Endodermal cell (in vitro differentiated cells): ENCODE results near the gene ANKRD7. TPM values are rescaled to one million over a fixed set of nuclear protein-coding genes. Genes with fewer than 3 reads are reported as not detected.

Experiments
- DNase-seq: peaks from one replicate; pipeline ENCODE4 v3.0.0-alpha.2; 2017
- H3K27ac ChIP-seq: 2 replicates; pipeline ENCODE4 v1.5.1; 2013; ENCODE audit warnings: mild to moderate bottlenecking, low read depth, low read length, moderate library complexity
- H3K27me3 ChIP-seq: 2 replicates; pipeline ENCODE4 v1.6.1; 2013; ENCODE audit warnings: mild to moderate bottlenecking, low read length, moderate library complexity; ENCODE audit not compliant: insufficient read depth, control insufficient read depth, poor library complexity, severe bottlenecking
- H3K36me3 ChIP-seq: 2 replicates; pipeline ENCODE4 v1.7.0; 2013; ENCODE audit warnings: mild to moderate bottlenecking, low read length, moderate library complexity; ENCODE audit not compliant: control insufficient read depth, insufficient read depth
- H3K4me1 ChIP-seq: one replicate; pipeline ENCODE4 v1.7.0; 2013; ENCODE audit warnings: low read length; ENCODE audit not compliant: control insufficient read depth, insufficient read depth
- H3K4me3 ChIP-seq: 2 replicates; pipeline ENCODE4 v1.5.1; 2013; ENCODE audit warnings: mild to moderate bottlenecking, low read length, moderate library complexity
- H3K9ac ChIP-seq: 2 replicates; pipeline ENCODE4 v1.6.1; 2013; ENCODE audit warnings: mild to moderate bottlenecking, low read length, moderate library complexity; ENCODE audit not compliant: poor library complexity, severe bottlenecking; ENCODE audit errors: extremely low read depth
- H3K9me3 ChIP-seq: 2 replicates; pipeline ENCODE4 v1.6.1; 2013; ENCODE audit warnings: mild to moderate bottlenecking, low read length, moderate library complexity; ENCODE audit not compliant: control insufficient read depth
- H3K27ac Mint-ChIP-seq: 2 replicates; pipeline ENCODE4 v1.8.0; 2020; ENCODE audit warnings: mixed read lengths
- H3K27me3 Mint-ChIP-seq: 2 replicates; pipeline ENCODE4 v1.8.0; 2021; ENCODE audit warnings: mild to moderate bottlenecking, mixed read lengths; ENCODE audit not compliant: insufficient read depth
- H3K36me3 Mint-ChIP-seq: 2 replicates; pipeline ENCODE4 v1.8.0; 2020; ENCODE audit warnings: low read depth, mixed read lengths
- H3K4me1 Mint-ChIP-seq: 2 replicates; pipeline ENCODE4 v1.8.0; 2020; ENCODE audit warnings: mixed read lengths
- H3K4me3 Mint-ChIP-seq: 2 replicates; pipeline ENCODE4 v1.8.0; 2020; ENCODE audit warnings: mild to moderate bottlenecking, moderate library complexity, mixed read lengths
- H3K9me3 Mint-ChIP-seq: 2 replicates; pipeline ENCODE4 v1.8.0; 2020; ENCODE audit warnings: mild to moderate bottlenecking, mixed read lengths
- CTCF ChIP-seq: fragments of 200-600 bp; sonication (generic); conservative IDR thresholded peaks from 2 replicates; pipeline ENCODE4 v1.5.0; 2021; ENCODE audit warnings: antibody characterized with exemption, mild to moderate bottlenecking
- WGBS, 2 experiments: methylation state at CpG; one replicate each; pipeline versions ENCODE4 v1.1.5 to v1.1.7; 2013; ENCODE audit warnings: missing lambda C conversion rate in 2 of 2, mixed read lengths in 1 of 2; ENCODE audit not compliant: insufficient coverage in 1 of 2, insufficient read length in 1 of 2; 5-methylcytosine and 5-hydroxymethylcytosine counted together
- total RNA-seq, 2 donors: library from RNA; stranded (reverse); fragmentation: NEBNext Ultra II Directional in 1 of 2; extraction: Animal tissue kit (Norgen Biotek cat#: 25700) in 1 of 2; gene quantifications; 2 replicates in 1 of 2; 3 replicates in 1 of 2; pipeline ENCODE4 v1.2.1, GENCODE V29; 2021

The ANKRD7 gene
- total RNA-seq, 2 donors from 2014 or later = not detected

GRCh38 chr7:118281196-118281595 lies 56.7 kb downstream of the ANKRD7 start:
- H3K4me3 ChIP-seq = no peak overlapping the region
- peaks cover 20% of the 10 kb centered on the region for H3K4me1 Mint-ChIP-seq
- no peaks in the 10 kb centered on the region for H3K36me3 Mint-ChIP-seq
- H3K36me3 ChIP-seq = no peaks in the 10 kb centered on the region
- TF ChIP-seq CTCF = no peak
- no peaks in the 10 kb centered on the region for H3K9me3 Mint-ChIP-seq
- H3K27ac Mint-ChIP-seq = no peak overlapping the region
- H3K9ac ChIP-seq = no peak overlapping the region
- H3K27ac ChIP-seq = no peak overlapping the region
- H3K4me3 Mint-ChIP-seq = no peak overlapping the region
- WGBS, 2 experiments = 92 to 100% methylated on average over 2 to 3 of the region's 3 CpGs
- no peaks in the 10 kb centered on the region for H3K27me3 ChIP-seq
- DNase-seq = no peak
- no peaks in the 10 kb centered on the region for H3K4me1 ChIP-seq
- no peaks in the 10 kb centered on the region for H3K9me3 ChIP-seq
- H3K27me3 Mint-ChIP-seq = no peaks in the 10 kb centered on the region

- Mint-ChIP-seq H3K36me3 (peaks cover 3% of the 10 kb centered on the region), H3K4me1 (peaks cover 11% of the 10 kb centered on the region)
These were observed 60.9 kb downstream of the ANKRD7 start for GRCh38 chr7:118285358-118285757.

GRCh38 chr7:118286131-118286530 lies 61.6 kb downstream of the ANKRD7 start:
- peaks cover 3% of the 10 kb centered on the region for H3K4me1 Mint-ChIP-seq
- no peak for TF ChIP-seq CTCF
- Histone ChIP-seq H3K36me3 (no peaks in the 10 kb centered on the region), H3K9me3 (peaks cover 18% of the 10 kb centered on the region), H3K4me1 (no peaks in the 10 kb centered on the region), H3K4me3 (no peak overlapping the region), H3K9ac (no peak overlapping the region), H3K27me3 (no peaks in the 10 kb centered on the region), H3K27ac (no peak overlapping the region)
- DNase-seq = no peak
- peaks cover 17% of the 10 kb centered on the region for H3K9me3 Mint-ChIP-seq
- H3K27me3 Mint-ChIP-seq = no peaks in the 10 kb centered on the region
- no peak overlapping the region for H3K4me3 Mint-ChIP-seq
- H3K27ac Mint-ChIP-seq = no peak overlapping the region
- peaks cover 3% of the 10 kb centered on the region for H3K36me3 Mint-ChIP-seq
- 94% methylated on average over 2 of the region's 2 CpGs for WGBS, 2 experiments

More at GRCh38 chr7:118285358-118285757, 60.9 kb downstream of the ANKRD7 start:
- Histone ChIP-seq H3K4me3 (no peak overlapping the region), H3K27me3 (no peaks in the 10 kb centered on the region), H3K27ac (no peak overlapping the region), H3K9ac (no peak overlapping the region), H3K36me3 (no peaks in the 10 kb centered on the region), H3K4me1 (no peaks in the 10 kb centered on the region), H3K9me3 (peaks cover 10% of the 10 kb centered on the region)
- no peak for DNase-seq
- H3K4me3 Mint-ChIP-seq = no peak overlapping the region
- no peaks in the 10 kb centered on the region for H3K27me3 Mint-ChIP-seq
- TF ChIP-seq CTCF = no peak
- H3K9me3 Mint-ChIP-seq = peaks cover 9% of the 10 kb centered on the region
- H3K27ac Mint-ChIP-seq = no peak overlapping the region
